ENCODE data around the gene STS.
A peak's percentile ranks its signal among the peaks of the same experiment; 100 is the strongest.

STS gene

GRCh38 chrX:7112071-7112470 lies 35.4 kb upstream of the STS start:
- TF ChIP-seq, protein P1, sequence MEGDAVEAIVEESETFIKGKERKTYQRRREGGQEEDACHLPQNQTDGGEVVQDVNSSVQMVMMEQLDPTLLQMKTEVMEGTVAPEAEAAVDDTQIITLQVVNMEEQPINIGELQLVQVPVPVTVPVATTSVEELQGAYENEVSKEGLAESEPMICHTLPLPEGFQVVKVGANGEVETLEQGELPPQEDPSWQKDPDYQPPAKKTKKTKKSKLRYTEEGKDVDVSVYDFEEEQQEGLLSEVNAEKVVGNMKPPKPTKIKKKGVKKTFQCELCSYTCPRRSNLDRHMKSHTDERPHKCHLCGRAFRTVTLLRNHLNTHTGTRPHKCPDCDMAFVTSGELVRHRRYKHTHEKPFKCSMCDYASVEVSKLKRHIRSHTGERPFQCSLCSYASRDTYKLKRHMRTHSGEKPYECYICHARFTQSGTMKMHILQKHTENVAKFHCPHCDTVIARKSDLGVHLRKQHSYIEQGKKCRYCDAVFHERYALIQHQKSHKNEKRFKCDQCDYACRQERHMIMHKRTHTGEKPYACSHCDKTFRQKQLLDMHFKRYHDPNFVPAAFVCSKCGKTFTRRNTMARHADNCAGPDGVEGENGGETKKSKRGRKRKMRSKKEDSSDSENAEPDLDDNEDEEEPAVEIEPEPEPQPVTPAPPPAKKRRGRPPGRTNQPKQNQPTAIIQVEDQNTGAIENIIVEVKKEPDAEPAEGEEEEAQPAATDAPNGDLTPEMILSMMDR (IDR thresholded peaks at IDR 0.05; ENCODE audit: poor library complexity, severe bottlenecking) = no peak
- Histone ChIP-seq H3K4me3 (ENCODE audit: severe bottlenecking) (no peak overlapping the region), H3K36me3 (ENCODE audit: low read depth) (no peaks in the 10 kb centered on the region), H3K27ac (ENCODE audit: poor library complexity, severe bottlenecking) (no peak overlapping the region), H3K9me3 (ENCODE audit: severe bottlenecking) (no peaks in the 10 kb centered on the region), H3K4me1 (ENCODE audit: insufficient read depth, poor library complexity, severe bottlenecking) (peaks cover 5% of the 10 kb centered on the region), H3K27me3 (ENCODE audit: insufficient read depth, poor library complexity, severe bottlenecking) (no peaks in the 10 kb centered on the region)
- DNase-seq (ENCODE audit: low spot score) (no peak), ATAC-seq (ENCODE audit: low read depth) (no peak)

DNA sequence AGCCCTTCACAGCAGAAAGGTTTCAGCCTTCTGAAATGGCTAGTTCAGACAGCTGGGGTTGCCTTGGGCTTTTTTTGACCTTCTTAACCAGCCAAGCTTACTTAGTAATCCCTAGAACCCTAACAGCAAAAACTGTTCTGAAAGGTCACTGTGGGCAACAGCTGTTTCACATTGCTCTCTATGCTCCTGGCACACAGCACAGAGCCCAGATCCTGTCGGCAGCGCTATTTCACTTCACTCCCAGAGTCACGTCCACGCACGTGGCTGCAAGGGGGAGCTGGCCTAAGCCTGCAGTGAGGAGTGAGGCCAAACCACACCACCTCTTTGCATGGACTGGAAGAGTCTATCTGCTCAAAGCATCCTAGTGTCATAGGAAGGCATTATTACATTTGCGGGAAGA lies 32.0 kb upstream of the STS start:
- TF ChIP-seq, protein P1 (IDR thresholded peaks at IDR 0.05; ENCODE audit: poor library complexity, severe bottlenecking) = no peak
- no peak for DNase-seq (ENCODE audit: low spot score)
- Histone ChIP-seq H3K4me3 (ENCODE audit: severe bottlenecking) (no peak overlapping the region), H3K27ac (ENCODE audit: poor library complexity, severe bottlenecking) (no peak overlapping the region), H3K9me3 (ENCODE audit: severe bottlenecking) (no peaks in the 10 kb centered on the region), H3K36me3 (ENCODE audit: low read depth) (no peaks in the 10 kb centered on the region), H3K4me1 (ENCODE audit: insufficient read depth, poor library complexity, severe bottlenecking) (peaks cover 8% of the 10 kb centered on the region), H3K27me3 (ENCODE audit: insufficient read depth, poor library complexity, severe bottlenecking) (no peaks in the 10 kb centered on the region)
- ATAC-seq (ENCODE audit: low read depth) = no peak

DNA sequence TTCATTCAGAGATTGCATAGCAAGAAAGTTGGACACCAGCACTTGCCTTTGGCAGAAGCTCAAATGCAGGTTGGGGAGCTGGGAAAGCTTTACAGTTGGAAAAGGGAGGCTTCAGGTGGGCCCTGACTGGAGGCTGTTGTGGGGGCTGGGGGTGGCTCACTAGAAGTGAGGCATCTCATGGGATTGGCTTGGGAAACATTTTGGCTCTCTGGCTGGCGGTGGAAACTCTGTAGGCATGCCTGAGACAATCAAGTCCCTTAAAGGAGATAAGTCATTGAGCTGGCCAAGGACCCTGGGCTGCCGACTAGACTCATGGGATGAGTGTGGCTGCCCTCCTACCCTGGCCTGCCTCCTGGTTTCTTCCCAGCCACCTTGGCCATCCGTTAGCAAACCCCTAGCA lies 31.4 kb upstream of the STS start:
- DNase-seq (ENCODE audit: low spot score) (no peak), ATAC-seq (ENCODE audit: low read depth) (no peak)
- Histone ChIP-seq H3K27me3 (ENCODE audit: insufficient read depth, poor library complexity, severe bottlenecking) (no peaks in the 10 kb centered on the region), H3K27ac (ENCODE audit: poor library complexity, severe bottlenecking) (no peak overlapping the region), H3K4me1 (ENCODE audit: insufficient read depth, poor library complexity, severe bottlenecking) (peaks cover 9% of the 10 kb centered on the region), H3K9me3 (ENCODE audit: severe bottlenecking) (no peaks in the 10 kb centered on the region), H3K36me3 (ENCODE audit: low read depth) (no peaks in the 10 kb centered on the region), H3K4me3 (ENCODE audit: severe bottlenecking) (no peak overlapping the region)
- TF ChIP-seq, protein P1 (IDR thresholded peaks at IDR 0.05; ENCODE audit: poor library complexity, severe bottlenecking) = no peak

DNA sequence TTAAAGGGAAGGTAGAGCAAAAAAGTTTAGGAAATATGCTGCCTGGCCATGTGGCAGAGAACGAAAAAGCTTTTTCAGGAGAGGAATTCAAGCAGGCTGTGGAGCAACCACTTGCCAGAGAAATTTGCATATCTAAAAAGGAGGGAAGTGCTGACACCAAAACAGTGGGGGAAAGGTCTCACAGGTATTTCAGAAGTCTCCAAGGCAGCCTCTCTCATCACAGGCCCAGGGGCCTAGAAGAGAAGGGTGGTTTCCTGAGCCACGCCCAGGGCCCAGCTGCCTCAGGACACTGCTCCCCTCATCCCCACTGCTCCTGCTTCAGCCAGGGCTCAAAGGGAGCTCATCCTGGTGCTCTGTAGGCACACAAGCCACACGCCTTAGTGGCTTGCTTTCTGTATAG lies 29.9 kb upstream of the STS start:
- no peak for ATAC-seq (ENCODE audit: low read depth)
- Histone ChIP-seq H3K36me3 (ENCODE audit: low read depth) (no peaks in the 10 kb centered on the region), H3K27ac (ENCODE audit: poor library complexity, severe bottlenecking) (no peak overlapping the region), H3K4me1 (ENCODE audit: insufficient read depth, poor library complexity, severe bottlenecking) (peaks cover 11% of the 10 kb centered on the region), H3K9me3 (ENCODE audit: severe bottlenecking) (no peaks in the 10 kb centered on the region), H3K4me3 (ENCODE audit: severe bottlenecking) (no peak overlapping the region), H3K27me3 (ENCODE audit: insufficient read depth, poor library complexity, severe bottlenecking) (no peaks in the 10 kb centered on the region)
- TF ChIP-seq, protein P1 (IDR thresholded peaks at IDR 0.05; ENCODE audit: poor library complexity, severe bottlenecking) = no peak
- no peak for DNase-seq (ENCODE audit: low spot score)

- DNase-seq (ENCODE audit: low spot score) = no peak
- peak; percentile 55; the same call in 2 of the 3 replicates for ATAC-seq (ENCODE audit: low read depth)
Observed at GRCh38 chrX:7119950-7120877, 27.3 kb upstream of the STS start.

More at GRCh38 chrX:7119950-7120877, 27.3 kb upstream of the STS start:
- TF ChIP-seq, protein P1 (IDR thresholded peaks at IDR 0.05; ENCODE audit: poor library complexity, severe bottlenecking) = no peak
- no peaks in the 10 kb centered on the region for H3K27me3 ChIP-seq (ENCODE audit: insufficient read depth, poor library complexity, severe bottlenecking)
- no peaks in the 10 kb centered on the region for H3K9me3 ChIP-seq (ENCODE audit: severe bottlenecking)
- no peak overlapping the region for H3K27ac ChIP-seq (ENCODE audit: poor library complexity, severe bottlenecking)
- H3K36me3 ChIP-seq (ENCODE audit: low read depth) = no peaks in the 10 kb centered on the region
- H3K4me1 ChIP-seq (ENCODE audit: insufficient read depth, poor library complexity, severe bottlenecking) = peaks cover 11% of the 10 kb centered on the region
- no peak overlapping the region for H3K4me3 ChIP-seq (ENCODE audit: severe bottlenecking)

All from RWPE2 (cell line).